Glomerular visceral epithelial cell (primary cell): ENCODE results near the gene LTA4H.
A peak's percentile ranks its signal among the peaks of the same experiment; 100 is the strongest.

Experiments
- DNase-seq: peaks from one replicate; pipeline ENCODE4 v3.0.0-alpha.2; 2016; ENCODE audit errors: extremely low spot score

The LTA4H gene

DNA sequence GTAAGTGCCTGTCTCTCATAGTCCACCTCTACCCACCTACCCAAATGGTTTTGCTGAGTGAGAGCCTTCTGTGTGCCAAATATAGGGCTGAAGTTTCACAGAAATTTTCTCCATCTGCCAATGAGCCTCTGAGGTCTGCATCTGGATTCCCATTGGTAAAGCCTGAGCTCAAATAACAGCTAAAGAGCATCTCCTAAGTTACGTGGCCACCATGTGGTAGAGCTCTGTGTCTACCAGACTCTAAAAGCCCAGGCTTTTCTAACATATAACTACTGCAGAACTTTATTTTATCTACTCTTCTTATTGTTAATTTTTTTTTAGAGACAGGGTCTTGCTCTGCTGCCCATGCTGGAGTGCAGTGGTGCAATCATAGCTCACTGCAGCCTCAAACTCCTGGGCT is 76.3 kb downstream of the LTA4H start:
- peak; percentile 6 for DNase-seq

DNA sequence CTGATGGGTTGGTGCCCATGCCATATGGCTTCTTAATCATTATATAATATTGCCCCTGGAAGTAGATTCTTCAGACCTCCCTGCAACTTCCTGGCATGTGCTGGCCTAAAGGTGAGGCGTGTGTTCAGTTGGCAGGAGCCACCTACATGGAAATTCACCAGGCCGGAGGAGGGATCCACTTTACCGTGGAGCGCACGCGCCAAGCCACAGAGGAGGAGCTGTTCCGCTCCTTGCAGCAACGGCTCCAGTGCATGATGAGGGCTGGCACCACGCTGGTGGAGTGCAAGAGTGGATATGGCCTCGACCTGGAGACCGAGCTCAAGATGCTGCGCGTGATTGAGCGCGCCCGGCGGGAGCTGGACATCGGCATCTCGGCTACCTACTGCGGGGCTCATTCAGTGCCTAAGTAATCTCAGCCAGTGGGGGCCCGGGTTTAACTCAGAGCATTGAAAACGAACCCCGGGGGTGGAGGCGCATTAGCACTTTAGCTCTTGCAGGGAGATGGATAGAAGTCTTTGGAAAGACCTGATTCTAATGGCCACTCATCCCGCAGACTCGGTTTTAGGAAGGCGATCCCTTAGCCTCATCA is 78.7 kb downstream of the LTA4H start:
- DNase-seq = no peak

DNA sequence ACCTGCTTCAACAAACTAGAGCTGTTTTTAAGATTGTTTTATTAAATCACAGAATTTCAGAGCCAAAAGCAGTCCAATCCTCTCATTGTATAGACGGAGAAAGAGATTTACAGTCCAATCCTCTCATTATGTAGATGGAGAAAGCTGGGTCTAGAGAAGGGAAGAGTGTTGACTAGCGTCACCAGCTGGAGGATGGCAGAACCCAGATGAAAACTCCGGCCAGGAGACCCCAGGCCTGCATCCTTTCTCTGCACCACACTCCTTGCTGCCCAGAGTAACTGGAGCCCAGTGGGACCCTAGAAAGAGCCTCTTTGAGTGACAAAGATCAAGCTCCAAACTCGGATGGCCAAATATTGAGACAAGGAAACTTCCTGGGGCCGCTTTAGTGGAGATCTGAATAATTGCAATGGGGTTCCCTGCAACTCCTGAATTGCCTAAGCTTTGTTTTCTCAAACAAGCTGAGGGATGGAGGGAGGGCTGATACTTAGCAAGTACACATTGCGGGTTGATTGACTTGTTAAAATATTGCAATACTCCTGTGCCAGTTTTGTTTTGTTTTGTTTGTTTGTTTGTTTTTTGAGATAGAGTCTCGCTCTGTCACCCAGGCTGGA is 79.7 kb downstream of the LTA4H start:
- no peak for DNase-seq

DNA sequence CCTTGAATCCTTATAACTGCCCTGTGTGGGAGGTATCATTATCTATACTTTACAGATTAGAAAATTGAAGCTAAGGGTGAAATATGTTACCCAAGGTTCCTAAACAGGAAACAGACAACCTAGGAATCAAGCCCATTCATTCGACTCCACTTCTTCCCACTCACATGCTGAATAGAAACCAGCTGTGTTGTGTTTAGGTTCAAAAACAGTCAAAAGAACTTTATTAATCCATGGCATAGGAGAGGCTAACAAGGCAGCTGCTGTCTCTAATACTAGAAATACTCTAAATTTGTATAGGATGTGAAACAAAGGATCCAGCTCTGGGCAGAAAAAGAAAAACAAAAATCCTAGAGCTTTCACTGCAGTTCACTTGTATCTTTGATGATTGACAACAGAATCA is 82.4 kb downstream of the LTA4H start:
- DNase-seq = no peak

DNA sequence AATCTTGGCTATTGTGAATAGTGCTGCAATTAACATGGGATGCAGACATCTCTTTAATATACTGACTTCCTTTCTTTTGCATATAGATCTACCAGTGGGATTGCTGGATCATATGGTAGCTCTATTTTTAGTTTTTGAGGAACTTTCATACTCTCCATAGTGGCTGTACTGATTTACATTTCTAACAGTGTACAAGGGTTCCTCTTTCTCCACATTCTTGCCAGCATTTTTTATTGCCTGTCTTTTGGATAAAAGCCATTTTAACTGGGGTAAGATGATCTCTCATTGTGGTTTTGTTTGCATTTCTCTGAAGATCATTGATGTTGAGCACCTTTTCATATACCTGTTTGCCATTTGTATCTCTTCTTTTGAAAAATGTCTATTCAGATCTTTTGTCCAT is 83.9 kb downstream of the LTA4H start:
- no peak for DNase-seq
